ENCODE results near the gene PCBD2.
"Not testable (repeated sequence)": the region's sequence is repeated elsewhere in the genome, so short reads cannot be mapped to it uniquely, and the experiment has no call there.

PCBD2 gene

GRCh38 chr5:134904610-134905245 lies at the start of gene PCBD2:
TSS of gene PCBD2 (plus strand) at chr5:134905131. CDS start at chr5:134905140, 9 bp downstream.
- peak; percentile 88 for DNase-seq

GRCh38 chr5:134856465-134856864 lies 48.5 kb upstream of the PCBD2 start:
- not testable (repeated sequence) for DNase-seq

GRCh38 chr5:134857401-134857800 lies 47.5 kb upstream of the PCBD2 start:
- DNase-seq, result no peak

- DNase-seq, result no peak
Observed at GRCh38 chr5:134864707-134865106, 40.2 kb upstream of the PCBD2 start.

GRCh38 chr5:134873494-134873893 lies 31.4 kb upstream of the PCBD2 start:
- DNase-seq, result no peak

- DNase-seq, result peak; percentile 72
Observed at GRCh38 chr5:134873987-134874830, 30.7 kb upstream of the PCBD2 start, which contains the start of gene TXNDC15. TSS of gene TXNDC15 (plus strand) at chr5:134874371. CDS start at chr5:134874428, 57 bp downstream.

- peak; percentile 54 for DNase-seq
Observed at GRCh38 chr5:134874831-134875655, 29.9 kb upstream of the PCBD2 start.

- DNase-seq, result no peak
Observed at GRCh38 chr5:134877159-134877558, 27.8 kb upstream of the PCBD2 start.

- DNase-seq, result no peak
Observed at GRCh38 chr5:134878403-134878802, 26.5 kb upstream of the PCBD2 start.

GRCh38 chr5:134879456-134879855 lies 25.5 kb upstream of the PCBD2 start:
- DNase-seq, result no peak

- not testable (repeated sequence) for DNase-seq
Observed at GRCh38 chr5:134880937-134881336, 24.0 kb upstream of the PCBD2 start.

GRCh38 chr5:134881711-134882110 lies 23.2 kb upstream of the PCBD2 start:
- DNase-seq, result not testable (repeated sequence)

GRCh38 chr5:134887593-134888159 lies 17.3 kb upstream of the PCBD2 start:
- no peak for DNase-seq

- DNase-seq, result no peak
Observed at GRCh38 chr5:134889335-134889734, 15.6 kb upstream of the PCBD2 start.

GRCh38 chr5:134891473-134891872 lies 13.5 kb upstream of the PCBD2 start:
- DNase-seq, result no peak

GRCh38 chr5:134892282-134892681 lies 12.6 kb upstream of the PCBD2 start:
- no peak for DNase-seq

GRCh38 chr5:134892926-134893325 lies 12.0 kb upstream of the PCBD2 start:
- no peak for DNase-seq

GRCh38 chr5:134893748-134894505 lies 11.0 kb upstream of the PCBD2 start:
- DNase-seq, result no peak

GRCh38 chr5:134902071-134902801 lies 2.7 kb upstream of the PCBD2 start:
- no peak for DNase-seq

GRCh38 chr5:134905246-134905996 lies 490 bp downstream of the PCBD2 start:
- DNase-seq, result peak; percentile 63

- no peak for DNase-seq
Observed at GRCh38 chr5:134906811-134907210, 1.9 kb downstream of the PCBD2 start.

Measured in GOT3 (cell line).